Upper lobe of left lung (tissue), 6 donors: Measurements from ENCODE around the gene CACNA1S. TPM values are rescaled to one million over a fixed set of nuclear protein-coding genes. Genes with fewer than 3 reads are reported as not detected.

Experiments used
- ATAC-seq, 2 donors: fragments of 200-7000 bp; cut with Tn5 transposase; one replicate each; pipeline ENCODE4 v1.9.1; 2022; ENCODE audit warnings: mild to moderate bottlenecking in 2 of 2, moderate library complexity in 2 of 2; ENCODE audit not compliant: low FRiP score in 2 of 2
- DNase-seq, 2 donors: peaks; one replicate each; pipeline ENCODE4 v3.0.0-alpha.2; 2019 to 2020
- H3K27ac ChIP-seq, 4 donors: fragments of 200-600 bp; sonication (generic); one replicate each; pipeline ENCODE4 v1.5.1; 2016 to 2019
- H3K27me3 ChIP-seq, 4 donors: fragments of 200-600 bp; sonication (generic); one replicate each; pipeline ENCODE4 v1.5.1; 2017 to 2019
- H3K36me3 ChIP-seq, 4 donors: fragments of 200-600 bp; sonication (generic); one replicate each; pipeline ENCODE4 v1.5.1; 2016 to 2019
- H3K4me1 ChIP-seq, 4 donors: fragments of 200-600 bp; sonication (generic); one replicate each; pipeline ENCODE4 v1.5.1; 2018 to 2019
- H3K4me3 ChIP-seq, 4 donors: fragments of 200-600 bp; sonication (generic); one replicate each; pipeline ENCODE4 v1.5.1; 2017 to 2019; ENCODE audit warnings: mild to moderate bottlenecking in 2 of 4, moderate library complexity in 1 of 4
- H3K9me3 ChIP-seq, 4 donors: fragments of 200-600 bp; sonication (generic); one replicate each; pipeline ENCODE4 v1.5.1; 2018 to 2019
- EP300 ChIP-seq, 4 donors: sonication (generic); formaldehyde crosslinking; IDR thresholded peaks; one replicate each; pipeline ENCODE4 v1.5.1; 2017; ENCODE audit warnings: antibody characterized with exemption in 4 of 4, control low read depth in 2 of 4
- POLR2A ChIP-seq, 4 donors: fragments of 450-650 bp; IDR thresholded peaks; one replicate each; pipeline ENCODE4 v1.5.1; 2016 to 2017; ENCODE audit warnings: antibody characterized with exemption in 4 of 4, mild to moderate bottlenecking in 2 of 4
- POLR2AphosphoS5 ChIP-seq, 2 donors: sonication (generic); formaldehyde crosslinking; IDR thresholded peaks; one replicate each; pipeline ENCODE4 v1.5.1; 2017; ENCODE audit warnings: antibody characterized with exemption in 2 of 2
- WGBS, 2 donors: methylation state at CpG; one replicate each; pipeline ENCODE4 v1.1.5; 2017 to 2018; 5-methylcytosine and 5-hydroxymethylcytosine counted together
- total RNA-seq, 6 donors: library from RNA; depleted of rRNA in 4 of 6; stranded (reverse); fragments of >200 nt in 4 of 6; gene quantifications; one replicate each; pipeline versions ENCODE4 v1.1.0 to v1.2.1, GENCODE V29; 2016 to 2021
- TF ChIP-seq, protein P1 (sequence below), 6 experiments: fragments of 450-650 bp in 4 of 6; fragments of 200-600 bp in 2 of 6; sonication (generic) in 2 of 6; IDR thresholded peaks; one replicate each; pipeline ENCODE4 v1.5.1; 2016 to 2019; ENCODE audit warnings: antibody characterized with exemption in 6 of 6
- donor health status: DM: no; HTN: no; CAD: no; lungs with moderate emphysema.
- donor health status: DM: no; HTN: yes; CAD: no; lungs with severe emphysema.

Gene CACNA1S
- total RNA-seq, 6 donors from 2014 or later = 0.03 to 0.30 (median 0.10) TPM; not detected in 3

DNA sequence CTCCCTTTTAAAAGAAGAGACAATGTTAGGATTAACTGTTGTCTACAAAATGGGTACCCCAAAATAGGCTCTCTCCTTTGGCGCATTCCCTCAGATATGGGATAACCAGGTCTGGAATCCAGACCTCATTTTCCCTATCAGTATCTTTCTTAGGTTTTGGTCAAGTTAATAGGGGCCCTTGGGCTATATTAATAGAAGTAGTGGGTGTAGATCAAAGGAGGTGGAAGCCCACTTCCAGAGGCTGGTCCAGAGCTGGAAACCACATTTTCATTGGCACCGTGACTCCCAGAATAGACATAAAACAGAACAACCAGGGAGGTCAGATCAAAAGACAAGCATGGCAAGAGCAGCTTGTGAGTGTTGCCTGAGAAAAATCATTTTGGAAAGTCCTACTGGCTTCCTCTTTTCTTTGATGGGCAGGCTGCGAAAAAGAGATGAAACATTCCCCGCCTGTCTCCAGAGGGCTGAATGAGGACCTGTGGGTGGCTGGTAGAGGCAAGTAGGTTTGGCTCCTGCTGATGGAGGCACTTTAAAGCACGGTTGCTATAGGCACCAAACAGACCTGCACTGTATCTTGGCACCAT, 62.9 kb downstream of the CACNA1S start:
- TF ChIP-seq EP300 (IDR thresholded peaks at IDR 0.05) = no peak
- TF ChIP-seq POLR2AphosphoS5 (IDR thresholded peaks at IDR 0.05) = no peak
- TF ChIP-seq, protein P1, sequence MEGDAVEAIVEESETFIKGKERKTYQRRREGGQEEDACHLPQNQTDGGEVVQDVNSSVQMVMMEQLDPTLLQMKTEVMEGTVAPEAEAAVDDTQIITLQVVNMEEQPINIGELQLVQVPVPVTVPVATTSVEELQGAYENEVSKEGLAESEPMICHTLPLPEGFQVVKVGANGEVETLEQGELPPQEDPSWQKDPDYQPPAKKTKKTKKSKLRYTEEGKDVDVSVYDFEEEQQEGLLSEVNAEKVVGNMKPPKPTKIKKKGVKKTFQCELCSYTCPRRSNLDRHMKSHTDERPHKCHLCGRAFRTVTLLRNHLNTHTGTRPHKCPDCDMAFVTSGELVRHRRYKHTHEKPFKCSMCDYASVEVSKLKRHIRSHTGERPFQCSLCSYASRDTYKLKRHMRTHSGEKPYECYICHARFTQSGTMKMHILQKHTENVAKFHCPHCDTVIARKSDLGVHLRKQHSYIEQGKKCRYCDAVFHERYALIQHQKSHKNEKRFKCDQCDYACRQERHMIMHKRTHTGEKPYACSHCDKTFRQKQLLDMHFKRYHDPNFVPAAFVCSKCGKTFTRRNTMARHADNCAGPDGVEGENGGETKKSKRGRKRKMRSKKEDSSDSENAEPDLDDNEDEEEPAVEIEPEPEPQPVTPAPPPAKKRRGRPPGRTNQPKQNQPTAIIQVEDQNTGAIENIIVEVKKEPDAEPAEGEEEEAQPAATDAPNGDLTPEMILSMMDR (IDR thresholded peaks at IDR 0.05) = no peak
- TF ChIP-seq POLR2A (IDR thresholded peaks at IDR 0.05) = no peak
- no peaks in the 10 kb centered on the region for H3K4me1 ChIP-seq
- ATAC-seq (no peak), DNase-seq (no peak)
- 77 to 91% methylated on average over 5 of the region's 5 CpGs for WGBS, 2 donors
- no peaks in the 10 kb centered on the region for H3K9me3 ChIP-seq
- H3K27ac ChIP-seq = no peak overlapping the region
- no peak overlapping the region for H3K4me3 ChIP-seq
- H3K36me3 ChIP-seq = no peaks in the 10 kb centered on the region
- no peaks in the 10 kb centered on the region for H3K27me3 ChIP-seq

DNA sequence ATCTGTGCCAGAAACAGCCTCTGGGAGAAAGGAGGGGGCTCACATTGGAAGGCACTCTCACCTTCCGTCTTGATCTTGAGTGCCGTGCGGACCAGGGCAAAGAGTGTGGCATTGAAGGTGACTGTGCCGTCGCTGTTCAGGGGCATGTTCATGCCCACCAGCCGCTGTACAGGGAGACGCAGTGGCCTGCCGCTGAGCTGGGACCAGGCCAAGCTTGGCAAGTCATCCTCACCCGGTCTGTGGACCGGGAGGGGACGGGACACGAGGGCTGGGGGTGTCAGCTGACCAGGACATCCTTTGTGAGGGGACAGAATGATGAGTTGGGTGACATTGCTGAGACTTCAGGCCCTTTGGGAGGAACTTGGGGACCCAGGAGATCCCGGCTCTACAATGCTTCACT, 63.7 kb downstream of the CACNA1S start:
- H3K27me3 ChIP-seq = no peaks in the 10 kb centered on the region
- no peak for DNase-seq
- no peaks in the 10 kb centered on the region for H3K36me3 ChIP-seq
- 79 to 90% methylated on average over 13 of the region's 13 CpGs for WGBS, 2 donors
- no peaks in the 10 kb centered on the region for H3K9me3 ChIP-seq
- no peak overlapping the region for H3K27ac ChIP-seq
- no peak overlapping the region for H3K4me3 ChIP-seq
- TF ChIP-seq POLR2A (IDR thresholded peaks at IDR 0.05) = no peak
- TF ChIP-seq, protein P1 (IDR thresholded peaks at IDR 0.05) = no peak
- TF ChIP-seq POLR2AphosphoS5 (IDR thresholded peaks at IDR 0.05) = no peak
- TF ChIP-seq EP300 (IDR thresholded peaks at IDR 0.05) = no peak
- ATAC-seq = no peak
- H3K4me1 ChIP-seq = no peaks in the 10 kb centered on the region

DNA sequence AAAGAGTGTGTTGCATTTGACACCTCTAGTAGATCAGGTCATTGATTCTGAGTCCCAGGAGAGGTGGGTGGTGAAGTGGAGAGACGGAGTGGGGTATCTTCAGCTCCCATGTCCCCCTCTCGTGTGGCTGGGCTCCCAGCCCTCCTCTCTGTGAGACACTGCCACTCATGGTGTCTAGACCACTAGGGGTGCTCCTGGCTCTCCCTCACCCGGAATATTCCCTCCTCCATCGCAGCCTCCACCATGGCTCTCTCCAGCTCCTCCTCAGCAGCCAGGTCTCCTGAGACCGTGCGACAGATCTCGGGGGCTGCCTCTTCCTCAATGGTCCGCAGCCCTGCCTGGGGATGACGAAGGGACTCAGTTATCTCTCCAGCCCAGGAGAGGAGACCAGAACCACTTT, 68.1 kb downstream of the CACNA1S start:
- no peak for TF ChIP-seq EP300 (IDR thresholded peaks at IDR 0.05)
- TF ChIP-seq, protein P1 (IDR thresholded peaks at IDR 0.05) = no peak
- no peak for TF ChIP-seq POLR2A (IDR thresholded peaks at IDR 0.05)
- TF ChIP-seq POLR2AphosphoS5 (IDR thresholded peaks at IDR 0.05) = no peak
- H3K27ac ChIP-seq = no peak overlapping the region
- no peak for ATAC-seq
- H3K9me3 ChIP-seq = no peaks in the 10 kb centered on the region
- WGBS, 2 donors = 89 to 91% methylated on average over 9 of the region's 9 CpGs
- peaks cover 0 to 6% (median 2%) of the 10 kb centered on the region in 4 donors for H3K4me1 ChIP-seq
- DNase-seq = no peak
- no peaks in the 10 kb centered on the region for H3K36me3 ChIP-seq
- H3K4me3 ChIP-seq = no peak overlapping the region
- H3K27me3 ChIP-seq = no peaks in the 10 kb centered on the region

DNA sequence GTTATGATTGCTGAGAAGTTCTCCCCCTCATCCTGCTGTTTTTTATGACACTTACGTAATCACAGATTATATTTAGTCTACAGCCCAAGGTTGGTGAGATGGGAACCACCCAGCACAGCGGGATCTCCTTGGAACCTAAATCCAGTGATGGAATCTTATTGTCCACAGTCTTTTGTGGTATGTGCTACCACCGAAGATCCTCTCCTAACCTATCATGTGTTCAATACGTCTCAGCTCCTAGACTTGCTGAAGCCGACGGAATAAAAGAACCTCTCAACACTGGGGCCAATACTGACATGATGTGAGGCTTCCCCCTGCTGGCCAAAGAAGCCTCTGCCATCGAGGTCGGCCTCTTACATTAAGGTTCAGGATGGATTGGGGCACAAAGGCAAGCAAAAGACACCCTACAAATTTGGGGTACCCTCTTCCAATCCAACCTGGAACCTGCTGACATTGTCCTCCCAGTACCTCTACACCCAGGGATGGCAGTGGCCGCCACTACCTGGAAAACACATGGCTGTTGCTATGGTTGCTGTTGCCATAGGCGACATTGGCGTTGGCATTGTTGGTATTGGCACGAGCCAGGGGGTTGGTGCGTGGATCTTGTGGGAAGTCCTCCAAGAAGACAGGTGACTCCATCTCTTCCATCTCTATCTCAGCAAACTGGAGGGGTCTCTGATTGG, 69.3 kb downstream of the CACNA1S start:
- DNase-seq (peak in 1 of 2 donors; percentile 66), ATAC-seq (peak in 1 of 2 donors; percentile 86)
- H3K27me3 ChIP-seq = no peaks in the 10 kb centered on the region
- H3K27ac ChIP-seq = no peak overlapping the region
- H3K9me3 ChIP-seq = no peaks in the 10 kb centered on the region
- 36 to 48% methylated on average over 10 to 13 of the region's 13 CpGs for WGBS, 2 donors
- no peak overlapping the region for H3K4me3 ChIP-seq
- H3K36me3 ChIP-seq = no peaks in the 10 kb centered on the region
- TF ChIP-seq, protein P1 (IDR thresholded peaks at IDR 0.05) = peak; percentile 70 to 85 (median 83)
- TF ChIP-seq POLR2A (IDR thresholded peaks at IDR 0.05) (no peak), EP300 (IDR thresholded peaks at IDR 0.05) (no peak)
- peaks cover 0 to 6% (median 2%) of the 10 kb centered on the region in 4 donors for H3K4me1 ChIP-seq
